NOMO-1 treated with DMSO at 0.1 percent for 48 hours (cell line): ENCODE measurements around the gene SMAD3.

Source experiments
- DNase-seq: peaks from one replicate; lab custom pipeline; 2025; ENCODE audit not compliant: unreplicated experiment; lab: John Stamatoyannopoulos, UW

Gene SMAD3

GRCh38 chr15:67124911-67125588, 59.6 kb downstream of the SMAD3 start:
- no peak for DNase-seq

- DNase-seq, result no peak
Measured at GRCh38 chr15:67125589-67126502, 60.4 kb downstream of the SMAD3 start.

- DNase-seq, result no peak
Measured at GRCh38 chr15:67126551-67127330, 61.3 kb downstream of the SMAD3 start.

GRCh38 chr15:67127331-67127664, 61.9 kb downstream of the SMAD3 start:
- DNase-seq, result no peak

GRCh38 chr15:67127965-67128364, 62.6 kb downstream of the SMAD3 start:
- no peak for DNase-seq

- DNase-seq, result no peak
Measured at GRCh38 chr15:67130166-67130565, 64.8 kb downstream of the SMAD3 start.

GRCh38 chr15:67130673-67131601, 65.5 kb downstream of the SMAD3 start:
- no peak for DNase-seq

- no peak for DNase-seq
Measured at GRCh38 chr15:67132276-67132675, 66.9 kb downstream of the SMAD3 start.

- no peak for DNase-seq
Measured at GRCh38 chr15:67133026-67133425, 67.6 kb downstream of the SMAD3 start.

- no peak for DNase-seq
Measured at GRCh38 chr15:67133738-67134066, 68.3 kb downstream of the SMAD3 start.

GRCh38 chr15:67134067-67134838, 68.9 kb downstream of the SMAD3 start:
- peak; percentile 29 for DNase-seq

- no peak for DNase-seq
Measured at GRCh38 chr15:67134871-67135492, 69.6 kb downstream of the SMAD3 start.

- no peak for DNase-seq
Measured at GRCh38 chr15:67135494-67135893, 70.1 kb downstream of the SMAD3 start.

- no peak for DNase-seq
Measured at GRCh38 chr15:67136802-67137201, 71.4 kb downstream of the SMAD3 start.

GRCh38 chr15:67137319-67137718, 71.9 kb downstream of the SMAD3 start:
- no peak for DNase-seq

- DNase-seq, result no peak
Measured at GRCh38 chr15:67137951-67138848, 72.8 kb downstream of the SMAD3 start.

- no peak for DNase-seq
Measured at GRCh38 chr15:67138891-67139855, 73.8 kb downstream of the SMAD3 start.
